ENCODE measurements around the gene LEMD2. TPM values are rescaled to one million over a fixed set of nuclear protein-coding genes. Genes with fewer than 3 reads are reported as not detected.

LEMD2 gene
- total RNA-seq, 4 donors from 2014 or later = 31.0 to 83.3 (median 37.6) TPM

- Histone ChIP-seq H3K4me1 (no peaks in the 10 kb centered on the region), H3K4me3 (no peak overlapping the region), H3K36me3 (no peaks in the 10 kb centered on the region), H3K9me3 (no peaks in the 10 kb centered on the region), H3K27ac (no peak overlapping the region), H3K27me3 (no peaks in the 10 kb centered on the region)
- TF ChIP-seq CTCF (IDR thresholded peaks at IDR 0.05) = no peak
- TF ChIP-seq POLR2A (IDR thresholded peaks at IDR 0.05) = no peak
- DNase-seq = no peak
- intact Hi-C loops (cut with DNase I; ENCODE audit: low total_unique reads) = no loop called here
Observed at GRCh38 chr6:33730611-33731010, 58.3 kb downstream of the LEMD2 start.

GRCh38 chr6:33729059-33729458 is 59.9 kb downstream of the LEMD2 start:
- Histone ChIP-seq H3K36me3 (no peaks in the 10 kb centered on the region), H3K9me3 (no peaks in the 10 kb centered on the region), H3K27ac (no peak overlapping the region), H3K4me3 (no peak overlapping the region), H3K27me3 (no peaks in the 10 kb centered on the region), H3K4me1 (no peaks in the 10 kb centered on the region)
- intact Hi-C loops (cut with DNase I; ENCODE audit: low total_unique reads) = no loop called here
- DNase-seq = no peak
- TF ChIP-seq POLR2A (IDR thresholded peaks at IDR 0.05) (no peak), CTCF (IDR thresholded peaks at IDR 0.05) (no peak)

GRCh38 chr6:33728438-33728837 is 60.5 kb downstream of the LEMD2 start:
- intact Hi-C loops (cut with DNase I; ENCODE audit: low total_unique reads) = no loop called here

GRCh38 chr6:33727932-33728331 is 61.0 kb downstream of the LEMD2 start:
- TF ChIP-seq POLR2A (IDR thresholded peaks at IDR 0.05) (no peak), CTCF (IDR thresholded peaks at IDR 0.05) (no peak)
- intact Hi-C loops (cut with DNase I; ENCODE audit: low total_unique reads) = no loop called here
- no peaks in the 10 kb centered on the region for H3K27me3 ChIP-seq
- H3K4me1 ChIP-seq = no peaks in the 10 kb centered on the region
- no peak overlapping the region for H3K4me3 ChIP-seq
- H3K9me3 ChIP-seq = no peaks in the 10 kb centered on the region
- no peak overlapping the region for H3K27ac ChIP-seq
- H3K36me3 ChIP-seq = no peaks in the 10 kb centered on the region
- no peak for DNase-seq

More at GRCh38 chr6:33728438-33728837, 60.5 kb downstream of the LEMD2 start:
- no peaks in the 10 kb centered on the region for H3K9me3 ChIP-seq
- DNase-seq = no peak
- no peak overlapping the region for H3K27ac ChIP-seq
- no peaks in the 10 kb centered on the region for H3K36me3 ChIP-seq
- no peaks in the 10 kb centered on the region for H3K4me1 ChIP-seq
- no peak for TF ChIP-seq CTCF (IDR thresholded peaks at IDR 0.05)
- no peak for TF ChIP-seq POLR2A (IDR thresholded peaks at IDR 0.05)
- no peak overlapping the region for H3K4me3 ChIP-seq
- H3K27me3 ChIP-seq = no peaks in the 10 kb centered on the region

- no peak overlapping the region for H3K4me3 ChIP-seq
- TF ChIP-seq CTCF (IDR thresholded peaks at IDR 0.05) = no peak
- TF ChIP-seq POLR2A (IDR thresholded peaks at IDR 0.05) = no peak
- intact Hi-C loops (cut with DNase I; ENCODE audit: low total_unique reads) = no loop called here
- H3K27ac ChIP-seq = no peak overlapping the region
- no peaks in the 10 kb centered on the region for H3K36me3 ChIP-seq
- H3K27me3 ChIP-seq = no peaks in the 10 kb centered on the region
- no peaks in the 10 kb centered on the region for H3K4me1 ChIP-seq
- no peak for DNase-seq
- no peaks in the 10 kb centered on the region for H3K9me3 ChIP-seq
Observed at GRCh38 chr6:33727126-33727525, 61.8 kb downstream of the LEMD2 start.
